ENCODE measurements around the gene ZNF428.

DNA sequence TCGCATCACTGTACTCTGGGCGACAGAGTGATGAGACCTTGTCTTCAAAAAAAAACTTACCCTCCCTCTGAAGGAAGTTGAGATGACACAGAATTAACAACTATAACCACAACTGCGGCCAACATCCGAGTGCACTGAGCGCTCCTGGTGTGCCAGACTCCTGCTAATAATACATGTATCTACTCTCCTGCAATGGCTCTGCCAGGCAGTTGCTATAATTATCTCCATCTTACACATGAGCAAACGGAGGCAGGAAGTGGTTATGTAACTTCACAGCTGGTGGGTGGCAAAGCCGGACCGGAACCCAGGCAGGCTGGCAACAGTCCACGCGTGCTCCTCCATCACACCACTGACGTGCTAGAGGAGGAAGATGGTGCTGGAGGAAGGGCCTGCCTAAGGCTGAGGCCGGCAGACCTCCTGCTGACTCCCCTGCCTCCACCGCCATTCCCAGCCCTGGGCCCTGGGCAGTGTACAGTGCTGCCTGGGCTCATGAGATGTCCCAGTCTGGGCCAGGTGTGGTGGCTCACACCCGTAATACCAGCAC lies 56.7 kb downstream of the ZNF428 start:
- TF ChIP-seq, protein P1, sequence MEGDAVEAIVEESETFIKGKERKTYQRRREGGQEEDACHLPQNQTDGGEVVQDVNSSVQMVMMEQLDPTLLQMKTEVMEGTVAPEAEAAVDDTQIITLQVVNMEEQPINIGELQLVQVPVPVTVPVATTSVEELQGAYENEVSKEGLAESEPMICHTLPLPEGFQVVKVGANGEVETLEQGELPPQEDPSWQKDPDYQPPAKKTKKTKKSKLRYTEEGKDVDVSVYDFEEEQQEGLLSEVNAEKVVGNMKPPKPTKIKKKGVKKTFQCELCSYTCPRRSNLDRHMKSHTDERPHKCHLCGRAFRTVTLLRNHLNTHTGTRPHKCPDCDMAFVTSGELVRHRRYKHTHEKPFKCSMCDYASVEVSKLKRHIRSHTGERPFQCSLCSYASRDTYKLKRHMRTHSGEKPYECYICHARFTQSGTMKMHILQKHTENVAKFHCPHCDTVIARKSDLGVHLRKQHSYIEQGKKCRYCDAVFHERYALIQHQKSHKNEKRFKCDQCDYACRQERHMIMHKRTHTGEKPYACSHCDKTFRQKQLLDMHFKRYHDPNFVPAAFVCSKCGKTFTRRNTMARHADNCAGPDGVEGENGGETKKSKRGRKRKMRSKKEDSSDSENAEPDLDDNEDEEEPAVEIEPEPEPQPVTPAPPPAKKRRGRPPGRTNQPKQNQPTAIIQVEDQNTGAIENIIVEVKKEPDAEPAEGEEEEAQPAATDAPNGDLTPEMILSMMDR (conservative IDR thresholded peaks at IDR 0.05 in 1 of 2, IDR thresholded peaks at IDR 0.05 in 1 of 2; ENCODE audit: low read depth in 1 of 2, low read length in 2 of 2): no peak
- TF ChIP-seq EZH2 (IDR thresholded peaks at IDR 0.05; ENCODE audit: low read length, missing control alignments): no peak
